SU-DHL-6 (cell line): ENCODE measurements around the gene PGAP3.

Experiments used
- EZH2phosphoT487 ChIP-seq: fragments of 200-600 bp; sonication (generic), shearing (Covaris generic); conservative IDR thresholded peaks from 2 replicates; pipeline ENCODE4 v1.6.1; 2018; ENCODE audit warnings: mild to moderate bottlenecking, antibody characterized with exemption, low read length, moderate library complexity, mixed read lengths
- TF ChIP-seq, protein P1 (sequence below): fragments of 200-600 bp; sonication (generic); IDR thresholded peaks from one replicate; pipeline ENCODE4 v1.5.1; 2017; ENCODE audit warnings: antibody characterized with exemption, mild to moderate bottlenecking, low read length, moderate library complexity; ENCODE audit not compliant: insufficient read depth, poor library complexity, severe bottlenecking

DNA sequence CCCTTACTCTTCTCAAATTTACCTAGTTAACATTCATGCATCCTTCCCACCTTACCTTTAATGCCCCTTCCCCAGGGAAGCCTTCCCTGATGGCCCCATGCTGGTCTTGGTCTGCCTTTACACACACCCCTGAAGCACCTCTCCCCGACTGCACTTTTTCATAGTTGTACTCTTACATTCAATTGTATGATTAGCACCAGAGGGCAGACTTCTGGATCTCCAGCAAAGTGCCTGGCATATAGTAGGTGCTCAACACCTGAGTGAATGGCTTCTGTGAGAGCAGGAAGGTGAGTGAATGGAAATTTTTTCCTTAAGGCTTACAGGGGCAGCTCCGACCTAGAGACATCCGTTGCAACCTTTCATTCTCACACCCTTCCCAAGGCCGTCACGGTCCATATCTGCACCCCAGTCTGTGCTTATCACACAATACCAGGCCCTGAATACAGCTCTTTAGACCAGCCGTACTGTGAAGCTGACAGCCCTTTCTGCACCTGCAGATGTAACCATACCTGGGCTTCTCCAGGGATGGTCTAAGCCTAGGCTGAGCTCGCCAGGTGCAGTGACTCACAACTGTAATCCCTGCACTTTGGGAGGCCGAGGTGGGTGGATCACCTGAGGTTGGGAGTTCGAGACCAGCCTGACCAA lies 4.4 kb downstream of the PGAP3 start:
- TF ChIP-seq, protein P1, sequence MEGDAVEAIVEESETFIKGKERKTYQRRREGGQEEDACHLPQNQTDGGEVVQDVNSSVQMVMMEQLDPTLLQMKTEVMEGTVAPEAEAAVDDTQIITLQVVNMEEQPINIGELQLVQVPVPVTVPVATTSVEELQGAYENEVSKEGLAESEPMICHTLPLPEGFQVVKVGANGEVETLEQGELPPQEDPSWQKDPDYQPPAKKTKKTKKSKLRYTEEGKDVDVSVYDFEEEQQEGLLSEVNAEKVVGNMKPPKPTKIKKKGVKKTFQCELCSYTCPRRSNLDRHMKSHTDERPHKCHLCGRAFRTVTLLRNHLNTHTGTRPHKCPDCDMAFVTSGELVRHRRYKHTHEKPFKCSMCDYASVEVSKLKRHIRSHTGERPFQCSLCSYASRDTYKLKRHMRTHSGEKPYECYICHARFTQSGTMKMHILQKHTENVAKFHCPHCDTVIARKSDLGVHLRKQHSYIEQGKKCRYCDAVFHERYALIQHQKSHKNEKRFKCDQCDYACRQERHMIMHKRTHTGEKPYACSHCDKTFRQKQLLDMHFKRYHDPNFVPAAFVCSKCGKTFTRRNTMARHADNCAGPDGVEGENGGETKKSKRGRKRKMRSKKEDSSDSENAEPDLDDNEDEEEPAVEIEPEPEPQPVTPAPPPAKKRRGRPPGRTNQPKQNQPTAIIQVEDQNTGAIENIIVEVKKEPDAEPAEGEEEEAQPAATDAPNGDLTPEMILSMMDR, result no peak
- TF ChIP-seq EZH2phosphoT487, result no peak
